GM12878 (cell line): Measurements from ENCODE around the gene DPP6.

Experiments used
- CTCF ChIP-seq, 3 experiments: IDR thresholded peaks in 2 of 3; conservative IDR thresholded peaks in 1 of 3; 2 replicates each; pipeline ENCODE4 v1.5.1; 2011; ENCODE audit warnings: low read depth in 3 of 3, low read length in 3 of 3, mild to moderate bottlenecking in 3 of 3, control low read depth in 2 of 3, moderate library complexity in 2 of 3, inconsistent platforms in 1 of 3, mixed read lengths in 1 of 3; ENCODE audit not compliant: control insufficient read depth in 2 of 3, insufficient read depth in 1 of 3; ENCODE audit errors: extremely low read depth in 1 of 3
- PML ChIP-seq: IDR thresholded peaks from 2 replicates; pipeline ENCODE4 v1.6.1; 2012; ENCODE audit warnings: low read length, inconsistent platforms
- RELA ChIP-seq: fragments of 450-650 bp; IDR thresholded peaks from 2 replicates; pipeline ENCODE4 v1.8.0; 2014; ENCODE audit warnings: borderline replicate concordance; ENCODE audit not compliant: partially characterized antibody

GRCh38 chr7:154442939-154443338 lies 390.7 kb downstream of the DPP6 start:
- TF ChIP-seq CTCF (IDR thresholded peaks at IDR 0.05 in 2 of 3, conservative IDR thresholded peaks at IDR 0.05 in 1 of 3; ENCODE audit: control insufficient read depth in 2 of 3, extremely low read depth in 1 of 3, insufficient read depth in 1 of 3, low read depth in 3 of 3, low read length in 3 of 3) (no peak), RELA (no peak), PML (no peak)
